ENCODE measurements around the gene ENOX2.
"Not testable (repeated sequence)": the region's sequence is repeated elsewhere in the genome, so short reads cannot be mapped to it uniquely, and the experiment has no call there.

Gene ENOX2

DNA sequence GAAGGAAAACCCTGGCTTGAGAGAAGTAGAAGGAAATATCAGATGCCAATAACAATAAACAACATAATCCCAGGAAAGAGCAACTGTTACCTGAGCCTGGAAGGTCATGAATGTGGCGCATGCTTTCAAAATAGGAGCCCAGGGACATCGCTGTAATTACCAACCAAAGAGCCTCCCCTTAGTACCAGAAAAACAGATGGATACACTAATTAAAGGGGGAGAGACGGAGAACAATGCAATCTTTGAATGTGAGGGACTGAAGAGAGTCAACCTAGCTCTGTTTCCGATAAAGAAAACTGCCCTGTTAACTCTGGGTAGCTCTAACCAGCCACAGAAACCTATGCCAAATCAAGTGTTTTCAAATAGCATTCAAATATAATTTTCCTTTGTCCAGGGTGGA lies 161.4 kb downstream of the ENOX2 start:
- DNase-seq, result no peak

DNA sequence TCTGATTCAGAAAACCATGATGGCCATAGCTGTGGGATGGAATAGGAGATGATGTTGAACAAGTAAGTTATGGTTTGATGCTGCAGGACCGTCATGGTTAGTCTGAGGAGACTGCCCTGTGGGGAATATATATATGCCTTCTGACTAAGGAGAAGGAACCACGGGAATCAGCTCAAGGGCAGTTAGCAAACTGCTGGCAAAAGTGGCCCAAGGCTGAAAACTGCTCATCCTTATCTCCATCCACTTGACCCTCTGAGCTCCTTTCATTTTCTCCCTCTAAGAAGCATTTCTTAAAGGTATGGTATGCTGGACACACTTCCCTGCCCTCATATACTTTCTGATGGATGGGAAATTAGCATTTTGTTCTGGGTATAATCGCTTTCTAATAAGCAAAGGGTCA lies 161.9 kb downstream of the ENOX2 start:
- no peak for DNase-seq

DNA sequence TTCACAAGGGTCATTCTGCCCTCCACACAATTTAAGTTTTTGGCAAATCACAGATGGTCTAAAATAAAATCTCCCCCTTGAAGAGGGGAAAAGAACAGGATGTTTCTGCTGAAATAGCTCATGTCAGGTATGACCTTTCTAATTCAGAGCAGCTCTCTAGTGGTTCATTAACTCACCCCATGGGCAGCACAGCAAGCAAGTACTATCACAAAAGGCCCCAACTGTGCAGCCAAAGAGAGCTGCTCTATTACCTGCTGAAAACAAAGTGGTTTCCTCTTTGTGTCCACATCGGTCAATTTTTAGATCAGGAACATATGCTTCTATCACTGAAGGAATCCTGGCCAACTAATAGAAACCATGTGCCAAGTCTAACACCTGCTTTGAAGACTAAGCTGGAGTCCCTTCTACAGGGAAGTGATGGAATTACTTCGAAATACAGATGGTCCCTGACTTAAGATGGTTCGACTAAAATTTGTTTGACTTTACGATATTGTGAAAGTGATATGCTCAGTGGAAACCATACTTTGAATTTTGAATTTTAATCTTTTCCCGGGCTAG lies 164.3 kb downstream of the ENOX2 start:
- DNase-seq, result no peak

DNA sequence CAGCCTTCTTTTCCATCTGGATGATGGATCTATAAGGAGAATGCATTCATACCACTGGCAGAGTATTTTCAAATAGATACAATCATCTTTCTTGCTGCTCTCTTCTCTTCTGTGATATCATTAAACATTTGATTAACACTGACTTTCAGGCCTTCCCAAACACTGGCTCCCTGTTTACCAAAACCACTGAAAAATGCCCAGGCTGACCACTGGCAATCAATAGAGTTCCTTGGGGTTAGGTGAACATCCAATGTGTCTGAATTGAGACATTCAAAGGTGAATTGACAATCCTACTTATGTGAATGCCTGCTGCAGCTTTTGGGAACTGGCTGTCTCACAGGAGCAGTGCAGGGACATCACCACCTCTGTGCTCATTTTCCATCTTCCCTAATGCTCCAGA lies 168.3 kb downstream of the ENOX2 start:
- no peak for DNase-seq

DNA sequence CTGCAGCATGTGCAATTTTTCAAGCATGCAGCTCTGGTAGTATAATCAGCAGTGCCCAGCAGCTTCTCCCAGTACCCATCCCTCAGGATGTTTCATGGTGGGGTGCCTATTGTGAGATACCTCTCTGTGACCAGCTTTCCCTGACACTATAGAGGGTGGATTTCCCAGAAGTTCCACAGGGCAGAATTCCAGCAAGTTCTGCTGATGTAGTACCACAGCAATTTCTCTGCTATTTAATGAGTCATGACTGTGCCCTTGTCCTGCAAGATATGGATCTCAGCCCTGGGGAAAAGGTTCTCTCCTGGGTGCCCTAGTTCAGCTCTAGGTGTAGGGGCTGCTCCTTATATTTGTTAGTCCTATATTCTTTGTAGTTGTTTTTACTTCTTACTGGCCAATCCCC lies 174.8 kb downstream of the ENOX2 start:
- no peak for DNase-seq

DNA sequence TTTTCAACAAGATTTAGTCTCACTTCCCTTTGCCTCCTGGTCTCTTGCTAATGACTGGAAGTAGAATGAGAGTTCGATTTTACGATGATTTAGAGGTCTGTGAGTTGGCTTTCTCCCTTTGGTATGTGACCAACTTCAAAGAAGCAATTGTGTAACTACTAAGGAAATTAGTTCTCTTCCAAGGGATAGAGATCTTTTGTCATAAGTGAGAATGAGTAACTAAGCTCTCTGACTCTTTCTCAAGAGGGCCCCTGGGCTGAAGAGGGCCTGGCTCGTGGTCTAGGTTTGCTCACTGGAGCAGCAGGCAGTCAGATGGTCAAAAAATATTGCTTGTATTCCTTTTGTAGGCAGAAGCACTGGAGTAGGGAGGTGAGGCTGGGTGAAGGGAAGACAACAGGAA lies 176.3 kb downstream of the ENOX2 start:
- DNase-seq, result no peak

DNA sequence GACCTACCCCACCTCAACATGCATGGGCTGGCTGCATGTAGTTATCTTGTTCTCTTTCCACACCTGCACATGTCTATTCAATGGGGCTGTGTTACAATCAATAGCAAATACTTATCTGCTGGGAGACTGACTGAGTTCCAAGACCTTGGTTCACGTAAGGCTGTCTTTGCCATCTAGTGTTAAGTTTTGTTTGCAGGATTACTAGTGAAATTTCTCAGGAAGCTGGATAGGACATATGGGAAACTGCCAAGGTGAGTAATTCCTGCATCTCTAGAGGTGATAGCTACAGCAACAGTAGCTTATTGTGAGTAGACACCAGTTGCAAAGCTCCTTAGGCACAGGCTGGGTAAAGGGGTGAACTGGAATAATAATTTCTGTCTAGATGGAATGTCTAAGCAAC lies 177.5 kb downstream of the ENOX2 start:
- no peak for DNase-seq

DNA sequence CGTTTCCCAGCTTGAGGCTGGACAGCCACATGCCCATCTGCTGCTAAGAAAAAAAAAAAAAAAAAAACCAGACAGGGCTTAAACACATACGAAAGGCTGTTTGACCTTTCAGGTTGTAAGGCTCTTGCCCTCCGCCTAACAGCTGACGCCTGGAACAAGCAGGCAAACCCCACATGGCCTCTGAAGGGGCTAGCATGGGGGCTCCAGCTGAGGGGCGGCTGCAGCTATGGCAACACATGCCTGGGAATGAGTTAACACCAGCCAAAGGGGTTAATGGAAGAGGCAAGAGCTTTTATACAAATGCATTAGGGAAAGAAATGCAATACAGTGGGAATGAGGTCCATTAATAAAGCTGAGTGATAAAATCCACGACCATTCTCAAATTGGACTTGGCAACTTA lies 183.6 kb downstream of the ENOX2 start:
- no peak for DNase-seq

DNA sequence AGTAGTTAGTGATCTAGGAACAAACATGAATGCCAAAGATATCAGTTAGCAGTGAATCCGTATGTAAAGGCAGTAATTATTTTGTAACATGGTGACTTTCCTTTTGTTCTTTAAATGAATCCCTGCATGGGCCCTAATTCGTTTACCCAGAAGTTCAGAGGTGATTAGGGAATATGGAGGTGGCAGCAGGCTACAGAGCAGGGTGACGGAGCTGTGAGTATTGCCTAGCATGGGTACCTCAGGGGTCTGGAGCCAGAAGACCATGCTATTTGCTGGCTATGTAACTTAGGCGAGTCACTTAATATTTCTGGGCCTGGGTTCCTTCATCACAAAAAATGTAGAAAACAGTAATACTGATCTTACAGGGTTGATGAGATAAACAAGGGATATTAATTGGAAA lies 184.9 kb downstream of the ENOX2 start:
- no peak for DNase-seq

DNA sequence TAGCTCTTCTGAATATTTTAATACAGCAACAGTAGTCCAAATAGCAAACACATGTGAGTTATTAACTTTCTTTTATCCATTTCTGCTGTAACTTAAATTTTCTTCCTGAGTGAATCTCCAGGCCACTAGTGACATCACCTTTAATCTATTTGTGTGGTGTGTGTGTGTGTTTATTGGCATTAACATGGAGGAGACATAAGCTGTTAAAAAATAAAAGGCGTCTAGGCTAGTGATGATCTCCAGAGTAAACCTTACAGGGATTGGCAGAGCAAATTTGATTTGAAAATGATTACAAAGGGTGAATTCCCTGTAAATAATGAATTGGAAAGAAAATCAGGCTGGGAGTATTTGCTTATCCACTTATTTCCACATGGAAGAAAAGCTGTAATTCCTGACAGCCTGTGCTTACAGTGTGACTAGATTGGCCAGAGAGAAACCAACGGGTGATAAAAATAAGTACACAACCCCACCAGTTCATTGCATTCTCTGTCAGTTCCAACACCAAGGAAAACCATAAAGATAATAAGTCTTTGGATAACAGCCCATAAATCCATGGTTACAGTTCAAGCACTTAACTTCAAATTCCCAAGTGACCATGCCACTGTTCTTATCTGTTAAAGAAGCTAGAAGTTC lies 186.1 kb downstream of the ENOX2 start:
- no peak for DNase-seq

DNA sequence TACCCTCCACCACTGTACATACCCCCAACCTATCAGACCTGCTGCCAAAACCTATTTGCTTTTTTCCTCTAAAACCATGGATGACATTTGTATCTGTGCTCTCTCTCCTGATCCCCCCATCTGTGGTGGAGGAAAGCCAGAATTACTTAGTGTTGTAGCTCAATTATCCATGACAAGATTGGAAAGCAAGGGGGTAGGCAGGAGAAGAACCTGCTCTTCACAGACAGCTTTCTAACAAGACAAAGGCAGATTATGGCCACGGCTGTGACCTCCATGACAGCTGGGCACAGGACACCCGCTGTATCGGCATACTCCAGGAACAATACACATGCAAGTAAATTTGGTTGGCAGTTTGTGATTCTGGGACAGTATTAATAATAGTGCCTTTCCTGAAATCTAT lies 186.7 kb downstream of the ENOX2 start:
- no peak for DNase-seq

DNA sequence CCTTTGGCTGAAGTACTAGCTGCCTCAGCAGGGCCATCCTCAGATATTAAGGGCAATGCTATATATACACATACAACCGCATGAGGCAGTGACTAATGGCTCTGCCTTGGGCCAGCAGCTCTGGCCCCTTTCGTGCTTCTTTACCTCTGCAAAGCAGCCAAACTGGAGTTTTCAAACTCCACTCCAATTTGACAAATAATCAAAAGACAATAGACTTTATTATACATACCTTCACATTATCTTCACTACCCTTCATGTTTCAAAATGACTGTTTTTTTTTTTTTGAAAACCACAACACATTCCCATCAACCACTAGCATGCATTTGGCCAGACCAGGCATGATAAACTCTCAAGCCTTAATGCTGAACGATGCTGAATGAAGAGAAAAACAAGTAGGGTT lies 187.7 kb downstream of the ENOX2 start:
- no peak for DNase-seq

DNA sequence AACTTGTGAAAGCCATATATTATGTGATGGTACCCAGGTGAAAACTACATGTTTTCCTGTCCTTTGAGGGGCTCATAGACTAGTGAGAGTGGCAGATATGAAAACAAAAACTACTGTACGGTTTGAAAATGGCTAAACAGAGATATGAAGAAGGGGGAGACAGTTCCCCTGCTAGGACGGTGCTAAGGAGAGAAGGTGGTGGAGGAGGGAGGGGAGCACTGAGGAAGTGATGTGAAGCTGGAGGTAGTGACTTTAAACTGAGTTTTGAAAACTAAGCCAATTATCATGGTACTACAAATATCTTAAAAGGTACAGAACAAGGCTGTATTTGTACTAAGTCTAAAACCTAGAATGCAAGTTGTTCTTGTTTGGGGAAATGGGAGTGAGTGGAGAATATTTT lies 188.3 kb downstream of the ENOX2 start:
- DNase-seq, result no peak

DNA sequence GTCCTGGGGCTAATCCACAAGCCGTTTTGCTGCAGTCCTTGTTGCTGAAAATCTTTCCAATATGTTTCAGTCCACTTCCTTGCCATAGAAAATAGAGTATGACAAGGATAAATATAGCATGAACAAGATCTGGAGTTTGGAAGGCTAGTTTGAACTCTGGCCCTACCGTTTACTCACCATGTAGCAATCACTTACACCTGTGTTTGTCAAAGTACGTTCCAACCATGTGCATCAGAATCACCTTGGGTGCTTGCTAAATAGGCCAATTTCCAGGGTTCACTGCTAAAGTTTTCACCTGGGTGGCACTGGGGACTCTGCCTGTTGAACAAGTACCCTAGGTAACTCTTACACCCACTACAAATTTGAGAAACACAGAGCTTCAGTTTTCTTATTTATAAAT lies 188.9 kb downstream of the ENOX2 start:
- no peak for DNase-seq

DNA sequence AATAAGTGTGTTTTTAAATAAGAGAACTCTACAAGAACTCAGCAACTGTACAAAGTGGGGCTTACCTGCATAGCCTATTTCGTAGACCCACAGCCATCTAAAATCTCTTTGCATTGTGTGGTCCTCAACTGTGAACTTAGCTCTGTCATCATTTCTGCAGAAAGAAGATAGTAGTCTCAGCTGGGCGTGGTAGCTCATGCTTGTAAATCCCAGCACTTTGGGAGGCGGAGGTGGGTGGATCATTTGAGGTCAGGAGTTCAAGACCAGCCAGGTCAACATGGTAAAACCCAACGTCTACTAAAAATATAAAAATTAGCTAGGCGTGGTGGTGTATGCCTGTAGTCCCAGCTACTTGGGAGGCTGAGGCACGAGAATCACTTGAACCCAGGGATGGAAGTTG lies 193.8 kb downstream of the ENOX2 start:
- not testable (repeated sequence) for DNase-seq

DNA sequence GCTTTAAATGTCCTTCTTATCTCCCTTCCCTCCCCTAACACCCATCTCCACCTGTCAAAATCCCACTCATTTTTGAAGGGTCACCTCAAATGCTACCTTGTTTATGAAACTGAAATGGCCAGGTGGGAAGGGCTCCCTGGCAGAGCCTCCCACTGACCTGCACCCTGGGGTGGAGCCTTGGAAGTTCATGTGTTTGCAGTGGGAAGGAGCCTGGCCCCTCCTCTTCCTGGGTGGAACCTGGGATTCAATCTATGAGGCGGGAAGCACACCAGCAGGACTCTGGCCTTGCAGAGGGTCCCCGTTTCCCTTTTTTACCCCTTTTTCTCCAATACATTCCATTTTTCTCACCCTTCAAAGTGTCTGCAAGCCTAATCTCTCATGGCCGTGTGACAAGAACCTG lies 197.4 kb downstream of the ENOX2 start:
- no peak for DNase-seq

DNA sequence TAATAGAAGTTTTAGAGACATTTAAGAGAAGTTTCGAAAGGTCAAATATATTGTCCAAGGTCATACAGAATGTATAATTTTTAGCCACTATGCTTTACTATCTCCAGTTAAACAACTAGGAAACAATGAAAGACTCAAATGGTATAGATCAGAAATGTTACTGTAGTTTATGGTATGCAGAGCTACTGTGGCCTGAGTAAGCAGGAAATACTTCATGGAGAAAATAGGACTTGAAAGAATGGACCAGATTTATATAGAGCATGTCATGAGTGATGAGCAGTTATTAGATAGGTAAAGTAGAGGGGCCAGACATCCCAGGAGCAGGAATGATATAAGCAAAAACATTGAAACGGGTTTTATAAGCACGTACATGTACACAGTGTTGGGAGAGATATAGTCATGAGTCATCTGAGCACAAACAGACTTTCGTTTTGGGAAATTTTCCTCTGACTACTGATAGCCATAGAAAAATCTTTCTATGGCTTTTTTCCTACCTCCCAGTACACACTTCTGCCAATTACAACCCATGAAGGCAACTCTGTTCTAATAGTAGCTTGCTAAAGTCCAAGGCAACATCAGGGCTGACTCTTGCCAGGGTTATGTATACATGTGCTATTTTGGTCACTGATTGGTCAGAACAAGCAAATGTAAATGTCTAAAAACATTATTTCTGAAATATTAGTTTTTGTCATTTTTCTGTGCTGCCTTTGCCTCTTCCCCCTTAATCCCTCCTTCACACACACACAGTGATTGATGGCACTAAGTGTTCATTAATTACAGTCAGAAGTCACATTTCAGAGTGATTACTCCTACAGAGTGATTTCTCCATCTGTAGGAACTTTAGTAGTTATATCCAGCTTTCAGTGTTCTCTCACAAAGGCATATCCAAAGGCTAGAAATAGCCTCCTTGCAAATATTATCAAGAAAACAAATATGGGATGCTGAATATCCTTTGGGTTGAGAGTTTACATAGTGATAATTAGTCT lies 198.7 kb downstream of the ENOX2 start:
- DNase-seq, result no peak

DNA sequence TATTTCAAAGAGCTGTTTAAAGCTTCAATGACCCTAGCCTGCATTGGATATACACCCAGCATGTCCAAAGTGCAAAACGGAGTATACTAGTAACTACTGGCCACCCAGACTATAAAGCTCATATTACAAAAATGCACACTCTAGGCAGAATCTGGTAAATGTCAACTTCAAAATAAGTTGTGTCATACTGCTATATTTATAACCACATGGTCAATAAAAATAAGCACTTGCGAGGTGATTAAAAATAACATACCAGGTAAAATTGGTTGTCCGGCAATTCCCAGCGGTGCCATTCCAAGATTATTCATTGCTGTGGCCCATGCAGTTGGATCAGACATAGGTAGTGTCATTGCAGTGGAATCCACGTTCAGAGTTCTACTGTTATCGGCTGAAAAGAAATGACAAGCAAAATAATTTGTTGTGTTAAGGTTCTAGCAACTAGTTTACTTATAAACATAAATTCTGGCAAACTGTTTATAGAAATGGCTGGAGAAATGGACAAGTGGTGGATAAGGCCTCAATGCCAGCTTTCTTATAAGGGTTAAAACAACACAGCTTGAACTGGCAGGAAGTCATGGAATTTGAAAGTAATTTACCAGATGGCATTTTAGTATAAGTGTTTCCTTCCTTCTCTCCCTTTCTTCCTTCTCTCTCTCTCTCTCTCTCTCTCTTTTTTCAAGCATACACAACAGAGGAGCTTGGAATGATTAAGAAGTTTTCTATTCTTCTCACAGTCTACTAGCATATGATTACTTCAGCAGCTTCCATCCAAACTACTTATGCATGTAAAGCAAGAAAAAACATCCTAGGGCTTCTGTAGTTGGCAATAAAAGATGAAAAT lies 199.9 kb downstream of the ENOX2 start:
- DNase-seq, result no peak

DNA sequence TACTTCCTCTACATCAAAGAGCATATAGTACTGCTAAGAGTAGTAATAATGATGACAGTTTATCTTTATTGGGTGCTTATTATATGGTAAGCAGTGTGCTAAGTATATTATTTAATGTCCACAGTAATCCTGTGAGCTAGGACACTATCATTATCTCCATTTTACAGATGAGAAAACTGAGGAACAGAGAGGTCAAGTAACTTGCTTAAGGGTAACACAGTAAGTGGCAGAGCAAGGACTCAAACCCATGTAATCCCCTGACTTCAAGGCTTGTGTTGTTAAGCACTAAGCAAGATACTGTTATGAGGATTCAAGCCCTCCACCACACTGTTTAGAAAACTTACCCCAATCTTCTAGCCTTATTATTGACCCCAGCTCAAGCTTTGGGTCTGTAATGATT lies 202.4 kb downstream of the ENOX2 start:
- DNase-seq, result no peak

DNA sequence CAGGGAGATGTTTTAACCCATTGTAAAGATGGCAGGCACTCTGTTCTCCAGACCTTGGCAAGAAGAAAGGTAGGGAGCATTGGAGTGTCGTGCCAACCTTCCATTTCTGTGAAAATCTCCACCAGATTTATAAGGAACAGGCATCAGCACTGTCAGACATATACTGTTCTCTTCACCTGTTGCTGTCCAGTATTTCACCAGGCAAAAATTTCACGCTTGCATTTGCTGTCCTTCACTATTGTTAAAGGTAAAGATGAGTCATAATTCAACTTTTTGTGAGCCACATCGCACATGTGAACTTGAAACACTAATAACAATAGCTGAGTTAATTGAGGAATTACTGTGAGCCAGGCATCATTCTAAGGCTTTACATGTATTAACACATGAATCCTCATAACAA lies 203.4 kb downstream of the ENOX2 start:
- DNase-seq, result no peak

DNA sequence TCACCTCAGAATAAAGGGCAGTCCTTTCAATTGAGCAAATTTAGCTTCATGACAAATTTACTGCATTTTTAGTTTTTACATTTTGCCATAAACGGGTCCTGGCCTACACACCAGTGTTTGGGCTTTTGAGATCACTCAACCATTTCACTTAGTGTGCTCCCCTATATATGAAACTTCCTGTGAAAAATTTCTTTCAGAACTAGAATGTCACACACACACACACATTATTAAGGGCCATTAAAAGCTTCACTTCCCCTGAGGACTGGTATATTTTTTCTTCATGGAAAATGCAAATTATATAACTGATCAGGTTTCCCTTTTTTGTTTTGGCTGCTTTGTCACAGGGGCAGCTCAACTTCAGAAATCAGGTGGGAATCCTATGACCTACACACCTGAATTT lies 206.5 kb downstream of the ENOX2 start:
- no peak for DNase-seq

DNA sequence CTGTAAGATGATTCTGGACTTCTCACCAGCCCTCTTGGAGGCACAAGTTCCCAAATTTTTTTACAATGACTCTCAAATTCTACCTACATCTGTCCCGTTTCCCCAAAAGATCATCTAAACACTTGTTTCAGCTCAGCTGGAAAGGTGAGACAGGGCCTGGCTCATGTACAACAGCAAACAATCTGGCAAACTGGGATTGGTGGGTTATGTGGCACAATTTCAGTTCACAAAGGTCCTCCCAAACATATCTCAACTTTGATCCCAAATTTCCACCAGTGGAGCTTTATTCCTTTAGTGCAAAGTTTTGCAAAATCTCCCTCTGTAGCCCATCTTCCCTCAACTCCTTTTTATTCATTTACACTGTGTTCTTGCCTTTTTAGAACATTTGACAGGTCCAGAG lies 207.1 kb downstream of the ENOX2 start:
- DNase-seq, result no peak

DNA sequence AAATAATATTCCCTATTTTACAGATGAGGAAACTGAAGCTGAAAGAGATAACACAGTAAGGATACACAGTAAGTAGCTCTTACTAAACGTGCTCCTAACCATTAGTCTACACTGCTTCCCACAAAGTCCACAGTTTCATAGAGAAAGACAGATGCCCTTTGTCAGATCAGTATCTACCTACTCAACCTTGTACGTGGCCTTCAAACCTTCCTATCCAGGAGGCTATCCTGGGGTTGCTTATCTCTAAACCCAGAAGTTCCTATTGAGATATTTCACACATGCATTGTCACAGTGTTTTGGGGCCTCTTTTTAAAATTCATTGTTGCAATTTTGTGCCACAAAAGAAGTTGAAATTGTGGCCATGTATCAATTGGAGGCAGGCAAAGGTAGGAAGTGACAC lies 208.0 kb downstream of the ENOX2 start:
- no peak for DNase-seq
